SK-N-SH treated with all-trans-retinoic acid at 6 μM for 48 hours (cell line): ENCODE data around the gene GAK.

Experiments
- ATAC-seq: fragments of 200-7000 bp; cut with Tn5 transposase; 3 replicates; pipeline ENCODE4 v1.9.1; 2020; ENCODE audit warnings: mild to moderate bottlenecking, moderate library complexity
- BACH2 ChIP-seq: fragments of 250-450 bp; sonication (Bioruptor Pico); IDR thresholded peaks from 2 replicates; pipeline ENCODE4 v1.9.0; 2021; ENCODE audit warnings: mild to moderate bottlenecking, borderline replicate concordance
- CSDC2 ChIP-seq: fragments of 250-450 bp; sonication (Bioruptor Pico); IDR thresholded peaks from 2 replicates; pipeline ENCODE4 v1.5.0; 2020; ENCODE audit warnings: mild to moderate bottlenecking, moderate library complexity
- ESRRG ChIP-seq: fragments of 250-450 bp; sonication (Bioruptor Pico); IDR thresholded peaks from 2 replicates; pipeline ENCODE4 v1.6.1; 2021; ENCODE audit warnings: mild to moderate bottlenecking
- GLIS3 ChIP-seq: fragments of 250-450 bp; sonication (Bioruptor Pico); IDR thresholded peaks from 2 replicates; pipeline ENCODE4 v1.5.0; 2020; ENCODE audit warnings: mild to moderate bottlenecking, moderate library complexity
- ISL1 ChIP-seq: fragments of 250-450 bp; sonication (Bioruptor Pico); IDR thresholded peaks from 2 replicates; pipeline ENCODE4 v2.1.2; 2022; ENCODE audit warnings: mild to moderate bottlenecking, moderate library complexity
- OSR1 ChIP-seq: fragments of 250-450 bp; sonication (Bioruptor Pico); IDR thresholded peaks from 2 replicates; pipeline ENCODE4 v1.8.0; 2022; ENCODE audit warnings: moderate library complexity, mild to moderate bottlenecking, inconsistent platforms
- PPARA ChIP-seq: fragments of 250-450 bp; sonication (Bioruptor Pico); IDR thresholded peaks from 2 replicates; pipeline ENCODE4 v1.5.0; 2020; ENCODE audit warnings: mild to moderate bottlenecking, borderline replicate concordance
- RARB ChIP-seq: fragments of 250-450 bp; sonication (Bioruptor Pico); IDR thresholded peaks from 2 replicates; pipeline ENCODE4 v1.8.0; 2021; ENCODE audit warnings: mild to moderate bottlenecking, moderate library complexity
- SNAI2 ChIP-seq: fragments of 250-450 bp; sonication (Bioruptor Pico); IDR thresholded peaks from 2 replicates; pipeline ENCODE4 v1.5.0; 2020; ENCODE audit warnings: mild to moderate bottlenecking, moderate library complexity
- TCF4 ChIP-seq: fragments of 250-450 bp; sonication (Bioruptor Pico); IDR thresholded peaks from 2 replicates; pipeline ENCODE4 v1.8.0; 2021; ENCODE audit warnings: mild to moderate bottlenecking, moderate library complexity, borderline replicate concordance
- TOX ChIP-seq: fragments of 250-450 bp; sonication (Bioruptor Pico); IDR thresholded peaks from 2 replicates; pipeline ENCODE4 v1.8.0; 2021; ENCODE audit warnings: mild to moderate bottlenecking, moderate library complexity, borderline replicate concordance
- ZC3H10 ChIP-seq: fragments of 250-450 bp; sonication (Bioruptor Pico); IDR thresholded peaks from 2 replicates; pipeline ENCODE4 v1.5.1; 2021; ENCODE audit warnings: mild to moderate bottlenecking, moderate library complexity
- ZFP3 ChIP-seq: fragments of 250-450 bp; sonication (Bioruptor Pico); IDR thresholded peaks from 2 replicates; pipeline ENCODE4 v1.5.0; 2020; ENCODE audit warnings: mild to moderate bottlenecking, moderate library complexity
- ZNF565 ChIP-seq: fragments of 450-650 bp; formaldehyde crosslinking; conservative IDR thresholded peaks from 2 replicates; pipeline ENCODE4 v1.5.0; 2020; ENCODE audit warnings: low read depth, mild to moderate bottlenecking, moderate library complexity
- ZNF8 ChIP-seq: fragments of 450-650 bp; formaldehyde crosslinking; IDR thresholded peaks from 2 replicates; pipeline ENCODE4 v1.5.0; 2020; ENCODE audit warnings: mild to moderate bottlenecking, moderate library complexity
- TF ChIP-seq, protein P1 (sequence below): fragments of 250-450 bp; sonication (Bioruptor Pico); IDR thresholded peaks from 2 replicates; pipeline ENCODE4 v1.8.0; 2021; ENCODE audit warnings: low read depth, mild to moderate bottlenecking, moderate library complexity, borderline replicate concordance
- TF ChIP-seq, protein P2 (sequence below): fragments of 250-450 bp; sonication (Bioruptor Pico); IDR thresholded peaks from 2 replicates; pipeline ENCODE4 v1.5.1; 2020; ENCODE audit warnings: low read depth, mild to moderate bottlenecking, moderate library complexity
- TF ChIP-seq, protein P3 (sequence below): fragments of 250-450 bp; sonication (Bioruptor Pico); IDR thresholded peaks from 2 replicates; pipeline ENCODE4 v1.8.0; 2020; ENCODE audit warnings: mild to moderate bottlenecking, moderate library complexity, borderline replicate concordance
- TF ChIP-seq, protein P4 (sequence below): fragments of 250-450 bp; sonication (Bioruptor Pico); IDR thresholded peaks from 2 replicates; pipeline ENCODE4 v1.5.1; 2021; ENCODE audit warnings: mild to moderate bottlenecking, moderate library complexity
- TF ChIP-seq, protein P5 (sequence below): fragments of 250-450 bp; sonication (Bioruptor Pico); IDR thresholded peaks from 2 replicates; pipeline ENCODE4 v1.5.0; 2020; ENCODE audit warnings: mild to moderate bottlenecking, moderate library complexity

The GAK gene

DNA sequence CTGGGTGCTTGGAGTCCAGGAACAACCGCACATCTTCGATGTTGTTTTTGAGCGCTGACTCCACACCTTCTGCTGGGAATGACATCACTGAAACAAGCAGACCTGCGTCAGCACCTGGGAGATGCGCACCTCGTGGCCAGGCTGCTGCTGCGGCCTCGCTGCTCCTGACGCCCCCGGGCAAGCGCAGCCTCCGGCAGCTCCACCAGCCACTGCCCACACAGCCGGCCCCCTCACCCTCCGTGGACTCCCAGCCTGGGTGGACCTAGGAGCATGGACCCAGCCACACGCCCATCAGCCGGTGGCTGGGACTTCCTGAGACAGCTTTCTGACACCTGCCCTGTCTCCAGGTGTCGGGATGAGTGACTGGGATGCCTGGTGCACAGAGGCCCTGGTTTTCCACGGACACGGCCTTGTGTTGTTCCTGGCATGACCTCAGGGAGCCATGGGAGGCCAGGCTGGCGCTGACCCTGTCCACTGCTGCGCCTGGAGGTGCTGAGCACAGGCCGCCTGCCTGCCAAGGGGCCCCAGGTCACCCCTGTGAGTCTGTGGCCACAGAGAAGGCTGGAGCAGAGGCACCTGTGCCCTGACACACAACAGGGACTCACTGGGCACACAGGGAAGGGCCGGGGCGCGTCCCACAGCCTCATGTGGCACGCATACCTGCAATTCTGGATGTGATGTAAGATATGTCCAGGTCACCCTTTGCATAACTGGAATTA is 48.6 kb downstream of the GAK start:
- ATAC-seq = no peak

DNA sequence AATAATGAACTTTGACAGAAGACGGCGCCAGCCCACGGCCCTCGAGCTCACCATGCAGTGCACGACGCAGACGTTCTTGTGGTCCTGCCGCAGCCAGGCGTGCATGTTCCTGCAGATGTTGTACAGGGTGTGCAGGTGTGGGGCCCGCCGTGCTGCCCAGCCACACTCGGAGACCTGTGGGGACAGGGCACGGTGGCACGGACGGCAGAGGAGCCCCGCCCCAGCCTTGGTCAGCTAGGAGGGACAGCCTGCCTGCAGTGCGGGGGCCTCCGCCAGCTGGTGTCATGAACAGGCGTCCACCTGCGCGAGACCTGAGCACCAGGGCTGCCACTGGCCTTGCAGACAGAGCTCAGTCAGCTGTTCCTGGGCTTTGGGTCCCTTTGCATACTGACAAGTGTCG is 49.5 kb downstream of the GAK start:
- no peak for ATAC-seq
- TF ChIP-seq ISL1 (CRISPR knock-in tag) (no peak), ZFP3 (CRISPR knock-in tag) (no peak), GLIS3 (CRISPR knock-in tag) (no peak), PPARA (CRISPR knock-in tag) (no peak), BACH2 (CRISPR knock-in tag) (no peak), ESRRG (CRISPR knock-in tag) (no peak), ZNF8 (no peak), CSDC2 (CRISPR knock-in tag) (no peak), RARB (CRISPR knock-in tag) (no peak), ZC3H10 (CRISPR knock-in tag) (no peak), ZNF565 (CRISPR knock-in tag) (no peak)
- TF ChIP-seq, protein P1, sequence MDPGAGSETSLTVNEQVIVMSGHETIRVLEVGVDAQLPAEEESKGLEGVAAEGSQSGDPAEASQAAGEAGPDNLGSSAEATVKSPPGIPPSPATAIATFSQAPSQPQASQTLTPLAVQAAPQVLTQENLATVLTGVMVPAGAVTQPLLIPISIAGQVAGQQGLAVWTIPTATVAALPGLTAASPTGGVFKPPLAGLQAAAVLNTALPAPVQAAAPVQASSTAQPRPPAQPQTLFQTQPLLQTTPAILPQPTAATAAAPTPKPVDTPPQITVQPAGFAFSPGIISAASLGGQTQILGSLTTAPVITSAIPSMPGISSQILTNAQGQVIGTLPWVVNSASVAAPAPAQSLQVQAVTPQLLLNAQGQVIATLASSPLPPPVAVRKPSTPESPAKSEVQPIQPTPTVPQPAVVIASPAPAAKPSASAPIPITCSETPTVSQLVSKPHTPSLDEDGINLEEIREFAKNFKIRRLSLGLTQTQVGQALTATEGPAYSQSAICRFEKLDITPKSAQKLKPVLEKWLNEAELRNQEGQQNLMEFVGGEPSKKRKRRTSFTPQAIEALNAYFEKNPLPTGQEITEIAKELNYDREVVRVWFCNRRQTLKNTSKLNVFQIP = no peak
- TF ChIP-seq, protein P2, sequence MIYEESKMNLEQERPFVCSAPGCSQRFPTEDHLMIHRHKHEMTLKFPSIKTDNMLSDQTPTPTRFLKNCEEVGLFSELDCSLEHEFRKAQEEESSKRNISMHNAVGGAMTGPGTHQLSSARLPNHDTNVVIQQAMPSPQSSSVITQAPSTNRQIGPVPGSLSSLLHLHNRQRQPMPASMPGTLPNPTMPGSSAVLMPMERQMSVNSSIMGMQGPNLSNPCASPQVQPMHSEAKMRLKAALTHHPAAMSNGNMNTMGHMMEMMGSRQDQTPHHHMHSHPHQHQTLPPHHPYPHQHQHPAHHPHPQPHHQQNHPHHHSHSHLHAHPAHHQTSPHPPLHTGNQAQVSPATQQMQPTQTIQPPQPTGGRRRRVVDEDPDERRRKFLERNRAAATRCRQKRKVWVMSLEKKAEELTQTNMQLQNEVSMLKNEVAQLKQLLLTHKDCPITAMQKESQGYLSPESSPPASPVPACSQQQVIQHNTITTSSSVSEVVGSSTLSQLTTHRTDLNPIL (CRISPR knock-in tag) = no peak
- TF ChIP-seq, protein P3, sequence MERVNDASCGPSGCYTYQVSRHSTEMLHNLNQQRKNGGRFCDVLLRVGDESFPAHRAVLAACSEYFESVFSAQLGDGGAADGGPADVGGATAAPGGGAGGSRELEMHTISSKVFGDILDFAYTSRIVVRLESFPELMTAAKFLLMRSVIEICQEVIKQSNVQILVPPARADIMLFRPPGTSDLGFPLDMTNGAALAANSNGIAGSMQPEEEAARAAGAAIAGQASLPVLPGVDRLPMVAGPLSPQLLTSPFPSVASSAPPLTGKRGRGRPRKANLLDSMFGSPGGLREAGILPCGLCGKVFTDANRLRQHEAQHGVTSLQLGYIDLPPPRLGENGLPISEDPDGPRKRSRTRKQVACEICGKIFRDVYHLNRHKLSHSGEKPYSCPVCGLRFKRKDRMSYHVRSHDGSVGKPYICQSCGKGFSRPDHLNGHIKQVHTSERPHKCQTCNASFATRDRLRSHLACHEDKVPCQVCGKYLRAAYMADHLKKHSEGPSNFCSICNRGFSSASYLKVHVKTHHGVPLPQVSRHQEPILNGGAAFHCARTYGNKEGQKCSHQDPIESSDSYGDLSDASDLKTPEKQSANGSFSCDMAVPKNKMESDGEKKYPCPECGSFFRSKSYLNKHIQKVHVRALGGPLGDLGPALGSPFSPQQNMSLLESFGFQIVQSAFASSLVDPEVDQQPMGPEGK = no peak

More for the DNA sequence above, 48.6 kb downstream of the GAK start:
- TF ChIP-seq TOX (CRISPR knock-in tag) (no peak), ZNF565 (CRISPR knock-in tag) (no peak), SNAI2 (CRISPR knock-in tag) (no peak), CSDC2 (CRISPR knock-in tag) (no peak), ESRRG (CRISPR knock-in tag) (no peak), OSR1 (CRISPR knock-in tag) (no peak), TCF4 (CRISPR knock-in tag) (no peak), ZNF8 (no peak)
- TF ChIP-seq, protein P4, sequence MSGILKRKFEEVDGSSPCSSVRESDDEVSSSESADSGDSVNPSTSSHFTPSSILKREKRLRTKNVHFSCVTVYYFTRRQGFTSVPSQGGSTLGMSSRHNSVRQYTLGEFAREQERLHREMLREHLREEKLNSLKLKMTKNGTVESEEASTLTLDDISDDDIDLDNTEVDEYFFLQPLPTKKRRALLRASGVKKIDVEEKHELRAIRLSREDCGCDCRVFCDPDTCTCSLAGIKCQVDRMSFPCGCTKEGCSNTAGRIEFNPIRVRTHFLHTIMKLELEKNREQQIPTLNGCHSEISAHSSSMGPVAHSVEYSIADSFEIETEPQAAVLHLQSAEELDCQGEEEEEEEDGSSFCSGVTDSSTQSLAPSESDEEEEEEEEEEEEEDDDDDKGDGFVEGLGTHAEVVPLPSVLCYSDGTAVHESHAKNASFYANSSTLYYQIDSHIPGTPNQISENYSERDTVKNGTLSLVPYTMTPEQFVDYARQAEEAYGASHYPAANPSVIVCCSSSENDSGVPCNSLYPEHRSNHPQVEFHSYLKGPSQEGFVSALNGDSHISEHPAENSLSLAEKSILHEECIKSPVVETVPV (CRISPR knock-in tag) = no peak
- TF ChIP-seq, protein P5, sequence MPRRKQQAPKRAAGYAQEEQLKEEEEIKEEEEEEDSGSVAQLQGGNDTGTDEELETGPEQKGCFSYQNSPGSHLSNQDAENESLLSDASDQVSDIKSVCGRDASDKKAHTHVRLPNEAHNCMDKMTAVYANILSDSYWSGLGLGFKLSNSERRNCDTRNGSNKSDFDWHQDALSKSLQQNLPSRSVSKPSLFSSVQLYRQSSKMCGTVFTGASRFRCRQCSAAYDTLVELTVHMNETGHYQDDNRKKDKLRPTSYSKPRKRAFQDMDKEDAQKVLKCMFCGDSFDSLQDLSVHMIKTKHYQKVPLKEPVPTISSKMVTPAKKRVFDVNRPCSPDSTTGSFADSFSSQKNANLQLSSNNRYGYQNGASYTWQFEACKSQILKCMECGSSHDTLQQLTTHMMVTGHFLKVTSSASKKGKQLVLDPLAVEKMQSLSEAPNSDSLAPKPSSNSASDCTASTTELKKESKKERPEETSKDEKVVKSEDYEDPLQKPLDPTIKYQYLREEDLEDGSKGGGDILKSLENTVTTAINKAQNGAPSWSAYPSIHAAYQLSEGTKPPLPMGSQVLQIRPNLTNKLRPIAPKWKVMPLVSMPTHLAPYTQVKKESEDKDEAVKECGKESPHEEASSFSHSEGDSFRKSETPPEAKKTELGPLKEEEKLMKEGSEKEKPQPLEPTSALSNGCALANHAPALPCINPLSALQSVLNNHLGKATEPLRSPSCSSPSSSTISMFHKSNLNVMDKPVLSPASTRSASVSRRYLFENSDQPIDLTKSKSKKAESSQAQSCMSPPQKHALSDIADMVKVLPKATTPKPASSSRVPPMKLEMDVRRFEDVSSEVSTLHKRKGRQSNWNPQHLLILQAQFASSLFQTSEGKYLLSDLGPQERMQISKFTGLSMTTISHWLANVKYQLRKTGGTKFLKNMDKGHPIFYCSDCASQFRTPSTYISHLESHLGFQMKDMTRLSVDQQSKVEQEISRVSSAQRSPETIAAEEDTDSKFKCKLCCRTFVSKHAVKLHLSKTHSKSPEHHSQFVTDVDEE (CRISPR knock-in tag) = no peak
- TF ChIP-seq, protein P1 = no peak
- TF ChIP-seq, protein P2 (CRISPR knock-in tag) = no peak
